H9 (cell line): ENCODE results near the gene DCAF17. TPM values are rescaled to one million over a fixed set of nuclear protein-coding genes. Genes with fewer than 3 reads are reported as not detected.
A peak's percentile ranks its signal among the peaks of the same experiment; 100 is the strongest.

Experiments
- DNase-seq: peaks from one replicate; pipeline ENCODE4 v3.0.0-alpha.2; 2017
- H2AFZ ChIP-seq: one replicate; pipeline ENCODE4 v1.6.1; 2013; ENCODE audit warnings: mild to moderate bottlenecking, low read length, control low read depth, moderate library complexity
- H2AK5ac ChIP-seq: 2 replicates; pipeline ENCODE4 v1.6.1; 2013; ENCODE audit warnings: low read length, control low read depth, mixed read lengths; ENCODE audit not compliant: insufficient read length
- H2BK120ac ChIP-seq: one replicate; pipeline ENCODE4 v1.6.1; 2013; ENCODE audit warnings: low read depth, mild to moderate bottlenecking, low read length, control low read depth, inconsistent platforms; ENCODE audit not compliant: poor library complexity, severe bottlenecking
- H2BK12ac ChIP-seq: 2 replicates; pipeline ENCODE4 v1.6.1; 2013; ENCODE audit warnings: low read length, control low read depth, mixed read lengths, low read depth; ENCODE audit not compliant: insufficient read length
- H2BK15ac ChIP-seq: 2 replicates; pipeline ENCODE4 v1.6.1; 2013; ENCODE audit warnings: low read depth, low read length, control low read depth
- H2BK20ac ChIP-seq: one replicate; pipeline ENCODE4 v1.6.1; 2013; ENCODE audit warnings: low read depth, mild to moderate bottlenecking, low read length, control low read depth, inconsistent platforms; ENCODE audit not compliant: poor library complexity, severe bottlenecking
- H2BK5ac ChIP-seq: 2 replicates; pipeline ENCODE4 v1.6.1; 2013; ENCODE audit warnings: low read length, control low read depth, mixed read lengths; ENCODE audit not compliant: insufficient read length
- H3K14ac ChIP-seq: 2 replicates; pipeline ENCODE4 v1.6.1; 2013; ENCODE audit warnings: low read length, control low read depth; ENCODE audit not compliant: insufficient read depth
- H3K18ac ChIP-seq: 2 replicates; pipeline ENCODE4 v1.6.1; 2013; ENCODE audit warnings: low read depth, mild to moderate bottlenecking, mixed read lengths, low read length, control low read depth; ENCODE audit not compliant: insufficient read length
- H3K23ac ChIP-seq: 2 replicates; pipeline ENCODE4 v1.6.1; 2013; ENCODE audit warnings: low read length, control low read depth, mixed read lengths, low read depth; ENCODE audit not compliant: insufficient read length
- H3K23me2 ChIP-seq: 2 replicates; pipeline ENCODE4 v1.6.1; 2013; ENCODE audit warnings: low read depth, mild to moderate bottlenecking, mixed read lengths, low read length, control low read depth; ENCODE audit not compliant: insufficient read length, poor library complexity, severe bottlenecking
- H3K27ac ChIP-seq: 2 replicates; pipeline ENCODE4 v1.5.1; 2013; ENCODE audit warnings: low read length, control low read depth, mixed read lengths, low read depth; ENCODE audit not compliant: insufficient read length
- H3K27me3 ChIP-seq: 2 replicates; pipeline ENCODE4 v1.6.1; 2013; ENCODE audit warnings: low read length, control low read depth, inconsistent platforms; ENCODE audit not compliant: insufficient read depth
- H3K4ac ChIP-seq: 2 replicates; pipeline ENCODE4 v1.6.1; 2013; ENCODE audit warnings: low read depth, mild to moderate bottlenecking, control low read depth, inconsistent platforms, low read length, moderate library complexity
- H3K4me1 ChIP-seq: 2 replicates; pipeline ENCODE4 v1.6.1; 2013; ENCODE audit warnings: low read length, control low read depth, inconsistent platforms; ENCODE audit not compliant: insufficient read depth
- H3K4me2 ChIP-seq: 2 replicates; pipeline ENCODE4 v1.6.1; 2013; ENCODE audit warnings: low read length, control low read depth, mixed read lengths; ENCODE audit not compliant: insufficient read length, insufficient read depth
- H3K56ac ChIP-seq: 2 replicates; pipeline ENCODE4 v1.6.1; 2013; ENCODE audit warnings: low read depth, mild to moderate bottlenecking, mixed read lengths, low read length, control low read depth; ENCODE audit not compliant: insufficient read length
- H3K79me1 ChIP-seq: 2 replicates; pipeline ENCODE4 v1.6.1; 2013; ENCODE audit warnings: low read depth, mild to moderate bottlenecking, moderate library complexity, low read length, control low read depth, inconsistent platforms; ENCODE audit not compliant: insufficient read depth, poor library complexity, severe bottlenecking
- H3K79me2 ChIP-seq: 2 replicates; pipeline ENCODE4 v1.6.1; 2013; ENCODE audit warnings: low read length, control low read depth, inconsistent platforms; ENCODE audit not compliant: insufficient read depth
- H3K9ac ChIP-seq: 2 replicates; pipeline ENCODE4 v1.6.1; 2013; ENCODE audit warnings: low read length, control low read depth, mixed read lengths; ENCODE audit not compliant: insufficient read length; ENCODE audit errors: extremely low read depth
- H3K9me3 ChIP-seq: one replicate; pipeline ENCODE4 v1.6.1; 2013; ENCODE audit warnings: low read depth, low read length, inconsistent platforms; ENCODE audit not compliant: control insufficient read depth
- H3T11ph ChIP-seq: one replicate; pipeline ENCODE4 v1.6.1; 2013; ENCODE audit warnings: mild to moderate bottlenecking, low read length, control low read depth, inconsistent platforms
- H4K20me1 ChIP-seq: one replicate; pipeline ENCODE4 v1.6.1; 2013; ENCODE audit not compliant: control insufficient read depth, insufficient read length, insufficient read depth
- H4K5ac ChIP-seq: 2 replicates; pipeline ENCODE4 v1.6.1; 2013; ENCODE audit warnings: low read depth, mild to moderate bottlenecking, mixed read lengths, low read length, control low read depth; ENCODE audit not compliant: insufficient read length
- H4K8ac ChIP-seq: replicated peaks from 2 replicates; pipeline ENCODE4 v1.6.1; 2013; ENCODE audit warnings: low read length, control low read depth, mixed read lengths, low read depth; ENCODE audit not compliant: insufficient read length
- H4K91ac ChIP-seq: 2 replicates; pipeline ENCODE4 v1.6.1; 2013; ENCODE audit warnings: low read depth, mild to moderate bottlenecking, moderate library complexity, mixed read lengths, low read length, control low read depth; ENCODE audit not compliant: insufficient read length
- H3K27ac Mint-ChIP-seq, 3 experiments: 2 replicates in 2 of 3; 3 replicates in 1 of 3; pipeline ENCODE4 v1.8.0; 2020 to 2021; ENCODE audit warnings: mixed read lengths in 3 of 3, mild to moderate bottlenecking in 1 of 3, moderate library complexity in 1 of 3
- H3K27me3 Mint-ChIP-seq: 2 replicates; pipeline ENCODE4 v1.8.0; 2021; ENCODE audit warnings: low read depth, mild to moderate bottlenecking, moderate library complexity, mixed read lengths
- H3K36me3 Mint-ChIP-seq, 3 experiments: 2 replicates in 2 of 3; 3 replicates in 1 of 3; pipeline ENCODE4 v1.8.0; 2020 to 2021; ENCODE audit warnings: low read depth in 3 of 3, mixed read lengths in 3 of 3; ENCODE audit not compliant: insufficient read depth in 1 of 3
- H3K4me1 Mint-ChIP-seq, 2 experiments: 2 replicates each; pipeline ENCODE4 v1.8.0; 2020; ENCODE audit warnings: mixed read lengths in 2 of 2
- H3K4me3 Mint-ChIP-seq, 2 experiments: 2 replicates in 1 of 2; 3 replicates in 1 of 2; pipeline ENCODE4 v1.8.0; 2020 to 2021; ENCODE audit warnings: mild to moderate bottlenecking in 2 of 2, mixed read lengths in 2 of 2, moderate library complexity in 1 of 2
- H3K9me3 Mint-ChIP-seq, 2 experiments: 2 replicates in 1 of 2; 3 replicates in 1 of 2; pipeline ENCODE4 v1.8.0; 2020; ENCODE audit warnings: mild to moderate bottlenecking in 2 of 2, mixed read lengths in 2 of 2, moderate library complexity in 1 of 2
- total RNA-seq: library from RNA; stranded (reverse); gene quantifications from 2 replicates; pipeline ENCODE4 v1.2.1, GENCODE V29; 2021
- TF ChIP-seq, protein P1 (sequence below): fragments of 200-600 bp; sonication (generic); conservative IDR thresholded peaks from 3 replicates; pipeline ENCODE4 v1.8.0; 2021; ENCODE audit warnings: antibody characterized with exemption, mild to moderate bottlenecking

Gene DCAF17
- total RNA-seq, 1 experiment from 2014 or later, result 28.1 TPM

DNA sequence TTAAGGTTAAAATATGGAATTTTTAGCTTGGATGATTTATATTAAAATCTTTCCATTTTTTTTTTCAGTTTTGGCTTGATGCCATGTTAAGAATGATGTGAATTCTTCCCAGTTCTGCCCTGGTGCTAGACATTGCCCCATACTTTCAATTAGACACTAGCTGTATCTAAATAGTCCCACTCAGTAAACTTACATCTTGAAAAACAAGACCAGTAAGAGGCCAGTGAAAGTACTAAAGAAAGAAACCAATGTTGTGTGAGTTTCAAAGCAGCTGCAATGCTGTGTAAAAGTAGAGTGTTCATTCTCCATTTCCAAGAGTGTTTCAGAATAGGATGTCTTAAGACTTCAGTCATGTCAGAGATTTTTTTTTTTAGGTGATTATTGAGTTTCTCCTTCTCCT is 48.3 kb downstream of the DCAF17 start:
- H3K27ac ChIP-seq, result peak overlapping the region; percentile 71
- no peak overlapping the region for H3K23ac ChIP-seq
- no peak overlapping the region for H2BK12ac ChIP-seq
- no peaks in the 10 kb centered on the region for H3K79me2 ChIP-seq
- H3K23me2 ChIP-seq, result no peaks in the 10 kb centered on the region
- H3K4me1 ChIP-seq, result peaks cover 6% of the 10 kb centered on the region; the same call in 1 of the 2 replicates
- no peak overlapping the region for H2BK120ac ChIP-seq
- no peak overlapping the region for H3T11ph ChIP-seq
- DNase-seq, result no peak
- H3K36me3 Mint-ChIP-seq, result peaks cover 3 to 28% (median 15%) of the 10 kb centered on the region in 3 experiments; a peak in 5 of 7 replicates
- no peak overlapping the region for H3K9ac ChIP-seq
- H3K9me3 Mint-ChIP-seq, result no peaks in the 10 kb centered on the region
- no peaks in the 10 kb centered on the region for H3K27me3 Mint-ChIP-seq
- no peak overlapping the region for H4K8ac ChIP-seq
- no peak overlapping the region for H2AFZ ChIP-seq
- no peaks in the 10 kb centered on the region for H3K79me1 ChIP-seq
- H4K5ac ChIP-seq, result no peak overlapping the region
- H3K56ac ChIP-seq, result no peak overlapping the region
- H3K18ac ChIP-seq, result no peak overlapping the region
- H4K91ac ChIP-seq, result no peak overlapping the region
- H3K27ac Mint-ChIP-seq, result peak overlapping the region in 2 of 3 experiments; percentile 11 to 64; a peak in 2 of 7 replicates
- peaks cover 14 to 23% of the 10 kb centered on the region in 2 experiments for H3K4me1 Mint-ChIP-seq
- H3K27me3 ChIP-seq, result no peaks in the 10 kb centered on the region
- peak overlapping the region; percentile 32 for H3K4me2 ChIP-seq
- no peak overlapping the region for H3K4me3 Mint-ChIP-seq
- no peak overlapping the region for H2BK5ac ChIP-seq
- H2BK15ac ChIP-seq, result no peak overlapping the region
- H3K9me3 ChIP-seq, result no peaks in the 10 kb centered on the region
- no peak overlapping the region for H2BK20ac ChIP-seq
- H3K4ac ChIP-seq, result no peak overlapping the region
- H4K20me1 ChIP-seq, result no peaks in the 10 kb centered on the region
- TF ChIP-seq, protein P1, sequence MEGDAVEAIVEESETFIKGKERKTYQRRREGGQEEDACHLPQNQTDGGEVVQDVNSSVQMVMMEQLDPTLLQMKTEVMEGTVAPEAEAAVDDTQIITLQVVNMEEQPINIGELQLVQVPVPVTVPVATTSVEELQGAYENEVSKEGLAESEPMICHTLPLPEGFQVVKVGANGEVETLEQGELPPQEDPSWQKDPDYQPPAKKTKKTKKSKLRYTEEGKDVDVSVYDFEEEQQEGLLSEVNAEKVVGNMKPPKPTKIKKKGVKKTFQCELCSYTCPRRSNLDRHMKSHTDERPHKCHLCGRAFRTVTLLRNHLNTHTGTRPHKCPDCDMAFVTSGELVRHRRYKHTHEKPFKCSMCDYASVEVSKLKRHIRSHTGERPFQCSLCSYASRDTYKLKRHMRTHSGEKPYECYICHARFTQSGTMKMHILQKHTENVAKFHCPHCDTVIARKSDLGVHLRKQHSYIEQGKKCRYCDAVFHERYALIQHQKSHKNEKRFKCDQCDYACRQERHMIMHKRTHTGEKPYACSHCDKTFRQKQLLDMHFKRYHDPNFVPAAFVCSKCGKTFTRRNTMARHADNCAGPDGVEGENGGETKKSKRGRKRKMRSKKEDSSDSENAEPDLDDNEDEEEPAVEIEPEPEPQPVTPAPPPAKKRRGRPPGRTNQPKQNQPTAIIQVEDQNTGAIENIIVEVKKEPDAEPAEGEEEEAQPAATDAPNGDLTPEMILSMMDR, result no peak
- no peak overlapping the region for H3K14ac ChIP-seq
- H2AK5ac ChIP-seq, result no peak overlapping the region
